ENCODE results near the gene EXD1. TPM values are rescaled to one million over a fixed set of nuclear protein-coding genes. Genes with fewer than 3 reads are reported as not detected.
"Not testable (repeated sequence)": the region's sequence is repeated elsewhere in the genome, so short reads cannot be mapped to it uniquely, and the experiment has no call there.

Gene EXD1
- total and polyA plus RNA-seq, 4 donors: not detected

DNA sequence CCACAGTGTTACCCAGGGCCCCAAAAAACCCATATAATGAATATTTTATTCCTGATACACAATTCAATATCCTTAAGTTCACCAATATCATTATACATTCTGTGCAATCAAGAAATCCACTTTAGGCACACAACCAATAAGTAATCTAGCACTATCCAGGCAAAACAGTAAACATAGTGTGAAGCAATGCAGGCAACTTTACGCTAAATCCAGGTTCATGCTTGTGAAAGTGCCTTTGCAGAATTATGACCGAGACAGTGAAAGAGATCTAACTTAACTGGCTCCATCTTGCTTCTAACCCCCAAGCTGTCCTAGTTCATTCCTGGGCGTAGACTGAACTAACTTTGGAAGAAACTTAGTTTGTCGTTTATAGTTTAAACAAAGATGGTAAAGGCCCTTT, 80.3 kb downstream of the EXD1 start:
- Histone ChIP-seq H3K27ac (ENCODE audit: low read depth in 1 of 2, low read length in 2 of 2) (no peak overlapping the region), H3K36me3 (ENCODE audit: control insufficient read depth in 4 of 4, insufficient read depth in 3 of 4, low read depth in 1 of 4, low read length in 3 of 4) (no peaks in the 10 kb centered on the region), H3K27me3 (ENCODE audit: control insufficient read depth in 4 of 4, insufficient read depth in 4 of 4, low read length in 3 of 4) (no peaks in the 10 kb centered on the region), H3K9me3 (ENCODE audit: control insufficient read depth in 4 of 4, low read length in 3 of 4) (peaks cover 0 to 2% (median 0%) of the 10 kb centered on the region in 4 donors), H3K4me1 (ENCODE audit: control insufficient read depth in 4 of 4, insufficient read depth in 4 of 4, low read length in 3 of 4) (peaks cover 9 to 20% (median 15%) of the 10 kb centered on the region in 4 donors), H3K9ac (ENCODE audit: low read depth in 1 of 2, low read length in 2 of 2) (no peak overlapping the region), H3K4me3 (ENCODE audit: low read depth in 1 of 3, low read length in 3 of 3) (no peak overlapping the region)
- 51% methylated on average over 4 of the region's 4 CpGs for WGBS
- no peak for DNase-seq (ENCODE audit: low spot score)
- TF ChIP-seq NR2F2 (IDR thresholded peaks at IDR 0.05): no peak
- no peak for TF ChIP-seq FOXA2 (IDR thresholded peaks at IDR 0.05)
- TF ChIP-seq, protein P1, sequence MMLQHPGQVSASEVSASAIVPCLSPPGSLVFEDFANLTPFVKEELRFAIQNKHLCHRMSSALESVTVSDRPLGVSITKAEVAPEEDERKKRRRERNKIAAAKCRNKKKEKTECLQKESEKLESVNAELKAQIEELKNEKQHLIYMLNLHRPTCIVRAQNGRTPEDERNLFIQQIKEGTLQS (IDR thresholded peaks at IDR 0.05): no peak
- TF ChIP-seq FOXA1 (IDR thresholded peaks at IDR 0.05): no peak
- TF ChIP-seq HNF4A (conservative IDR thresholded peaks at IDR 0.05): peak in 1 of 2 donors; percentile 23
- no peak for TF ChIP-seq TAF1 (conservative IDR thresholded peaks at IDR 0.05)
- no peak for TF ChIP-seq JUND (IDR thresholded peaks at IDR 0.05)
- TF ChIP-seq SP1 (IDR thresholded peaks at IDR 0.05): no peak
- peak; percentile 3 to 20 for TF ChIP-seq RXRA (IDR thresholded peaks at IDR 0.05)

GRCh38 chr15:41148065-41148464, 82.5 kb downstream of the EXD1 start:
- Histone ChIP-seq H3K36me3 (ENCODE audit: control insufficient read depth in 4 of 4, insufficient read depth in 3 of 4, low read depth in 1 of 4, low read length in 3 of 4) (no peaks in the 10 kb centered on the region), H3K4me3 (ENCODE audit: low read depth in 1 of 3, low read length in 3 of 3) (no peak overlapping the region), H3K4me1 (ENCODE audit: control insufficient read depth in 4 of 4, insufficient read depth in 4 of 4, low read length in 3 of 4) (peaks cover 12 to 26% (median 18%) of the 10 kb centered on the region in 4 donors), H3K9ac (ENCODE audit: low read depth in 1 of 2, low read length in 2 of 2) (no peak overlapping the region), H3K27ac (ENCODE audit: low read depth in 1 of 2, low read length in 2 of 2) (no peak overlapping the region), H3K27me3 (ENCODE audit: control insufficient read depth in 4 of 4, insufficient read depth in 4 of 4, low read length in 3 of 4) (no peaks in the 10 kb centered on the region), H3K9me3 (ENCODE audit: control insufficient read depth in 4 of 4, low read length in 3 of 4) (peaks cover 0 to 2% (median 0%) of the 10 kb centered on the region in 4 donors)
- WGBS: 83% methylated on average over 2 of the region's 2 CpGs
- DNase-seq (ENCODE audit: low spot score): no peak
- no peak for TF ChIP-seq HNF4A (conservative IDR thresholded peaks at IDR 0.05)

DNA sequence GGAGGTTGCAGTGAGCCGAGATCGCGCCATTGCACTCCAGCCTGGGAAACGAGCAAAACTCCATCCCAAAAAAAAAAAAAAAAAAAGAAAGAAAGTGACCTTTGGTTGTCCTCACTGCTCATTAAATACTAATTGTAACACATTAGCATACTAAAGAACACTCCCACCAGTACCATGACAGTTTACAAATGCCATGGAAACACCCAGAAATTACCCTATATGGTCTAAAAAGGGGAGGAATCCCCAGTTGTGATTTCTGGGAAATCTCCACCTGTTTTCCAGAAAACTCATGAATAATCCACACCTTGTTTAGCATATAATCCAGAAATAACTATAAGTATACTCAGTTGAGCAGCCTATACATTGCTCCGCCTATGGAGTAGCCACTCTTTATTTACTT, 90.9 kb downstream of the EXD1 start:
- no peaks in the 10 kb centered on the region for H3K36me3 ChIP-seq (ENCODE audit: control insufficient read depth in 4 of 4, insufficient read depth in 3 of 4, low read depth in 1 of 4, low read length in 3 of 4)
- H3K4me3 ChIP-seq (ENCODE audit: low read depth in 1 of 3, low read length in 3 of 3): no peak overlapping the region
- H3K4me1 ChIP-seq (ENCODE audit: control insufficient read depth in 4 of 4, insufficient read depth in 4 of 4, low read length in 3 of 4): peaks cover 0 to 3% (median under 1%) of the 10 kb centered on the region in 4 donors
- no peak overlapping the region for H3K9ac ChIP-seq (ENCODE audit: low read depth in 1 of 2, low read length in 2 of 2)
- no peak for DNase-seq (ENCODE audit: low spot score)
- no peaks in the 10 kb centered on the region for H3K9me3 ChIP-seq (ENCODE audit: control insufficient read depth in 4 of 4, low read length in 3 of 4)
- no peak for TF ChIP-seq MAX (IDR thresholded peaks at IDR 0.05)
- TF ChIP-seq GABPA (IDR thresholded peaks at IDR 0.05 in 1 of 2, conservative IDR thresholded peaks at IDR 0.05 in 1 of 2): no peak
- TF ChIP-seq RAD21 (IDR thresholded peaks at IDR 0.05): no peak
- TF ChIP-seq SP1 (IDR thresholded peaks at IDR 0.05): no peak
- no peak for TF ChIP-seq JUND (IDR thresholded peaks at IDR 0.05)
- no peak for TF ChIP-seq HNF4A (conservative IDR thresholded peaks at IDR 0.05)
- H3K27me3 ChIP-seq (ENCODE audit: control insufficient read depth in 4 of 4, insufficient read depth in 4 of 4, low read length in 3 of 4): no peaks in the 10 kb centered on the region
- no peak overlapping the region for H3K27ac ChIP-seq (ENCODE audit: low read depth in 1 of 2, low read length in 2 of 2)
- WGBS: 89% methylated on average over 5 of the region's 5 CpGs

DNA sequence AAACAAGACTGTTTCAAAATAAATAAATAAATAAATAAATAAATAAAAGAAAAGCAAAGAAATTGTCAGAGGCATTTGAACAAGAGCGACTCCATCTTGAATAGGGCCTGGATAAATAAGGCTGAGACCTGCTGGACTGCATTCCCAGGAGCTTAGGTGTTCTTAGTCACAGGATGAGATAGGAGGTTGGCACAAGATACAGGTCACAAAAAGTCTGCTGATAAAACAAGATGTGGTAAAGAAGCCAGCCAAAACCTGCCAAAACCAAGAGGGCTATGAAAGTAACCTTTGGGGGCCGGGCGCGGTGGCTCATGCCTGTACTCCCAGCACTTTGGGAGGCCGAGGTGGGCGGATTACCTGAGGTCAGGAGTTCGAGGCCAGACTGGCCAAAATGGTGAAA, 91.4 kb downstream of the EXD1 start:
- 91% methylated on average over 7 of the region's 7 CpGs for WGBS
- H3K9me3 ChIP-seq (ENCODE audit: control insufficient read depth in 4 of 4, low read length in 3 of 4); DNase-seq (ENCODE audit: low spot score): not testable (repeated sequence)

DNA sequence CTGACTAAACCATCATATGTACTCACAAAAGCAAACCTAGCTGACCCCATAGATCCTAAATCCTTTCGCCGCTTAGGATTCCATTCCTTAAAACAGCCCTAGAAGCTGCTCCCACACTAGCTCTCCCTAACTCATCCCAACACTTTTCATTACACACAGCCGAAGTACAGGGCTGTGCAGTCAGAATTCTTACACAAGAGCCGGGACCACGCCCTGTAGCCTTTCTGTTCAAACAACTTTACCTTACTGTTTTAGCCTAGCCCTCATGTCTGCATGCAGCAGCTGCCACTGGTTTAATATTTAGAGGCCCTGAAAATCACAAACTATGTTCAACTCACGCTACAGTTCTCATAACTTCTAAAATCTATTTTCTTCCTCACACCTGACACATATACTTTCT, 95.0 kb downstream of the EXD1 start:
- WGBS: 92% methylated on average over 6 of the region's 6 CpGs
- not testable (repeated sequence) for H3K9ac ChIP-seq (ENCODE audit: low read depth in 1 of 2, low read length in 2 of 2); H3K9me3 ChIP-seq (ENCODE audit: control insufficient read depth in 4 of 4, low read length in 3 of 4); H3K4me3 ChIP-seq (ENCODE audit: low read depth in 1 of 3, low read length in 3 of 3); H3K27me3 ChIP-seq (ENCODE audit: control insufficient read depth in 4 of 4, insufficient read depth in 4 of 4, low read length in 3 of 4); DNase-seq (ENCODE audit: low spot score); H3K4me1 ChIP-seq (ENCODE audit: control insufficient read depth in 4 of 4, insufficient read depth in 4 of 4, low read length in 3 of 4); H3K36me3 ChIP-seq (ENCODE audit: control insufficient read depth in 4 of 4, insufficient read depth in 3 of 4, low read depth in 1 of 4, low read length in 3 of 4); H3K27ac ChIP-seq (ENCODE audit: low read depth in 1 of 2, low read length in 2 of 2)

More for the DNA sequence above, 91.4 kb downstream of the EXD1 start:
- not testable (repeated sequence) for H3K4me3 ChIP-seq (ENCODE audit: low read depth in 1 of 3, low read length in 3 of 3); H3K9ac ChIP-seq (ENCODE audit: low read depth in 1 of 2, low read length in 2 of 2); H3K36me3 ChIP-seq (ENCODE audit: control insufficient read depth in 4 of 4, insufficient read depth in 3 of 4, low read depth in 1 of 4, low read length in 3 of 4); H3K27ac ChIP-seq (ENCODE audit: low read depth in 1 of 2, low read length in 2 of 2); H3K4me1 ChIP-seq (ENCODE audit: control insufficient read depth in 4 of 4, insufficient read depth in 4 of 4, low read length in 3 of 4); H3K27me3 ChIP-seq (ENCODE audit: control insufficient read depth in 4 of 4, insufficient read depth in 4 of 4, low read length in 3 of 4)

Data from liver (tissue), 9 donors.